ENCODE data around the gene RNF2.

Gene RNF2

GRCh38 chr1:185015631-185016030 is 29.7 kb upstream of the RNF2 start:
- H3K27ac ChIP-seq, result no peak overlapping the region
- H3K4me3 ChIP-seq (ENCODE audit: low read depth, low read length), result no peak overlapping the region
- H3K9me3 ChIP-seq (ENCODE audit: severe bottlenecking), result no peaks in the 10 kb centered on the region
- no peaks in the 10 kb centered on the region for H3K27me3 ChIP-seq (ENCODE audit: insufficient read depth, low read depth, severe bottlenecking)
- no peak for DNase-seq
- TF ChIP-seq CTCF (IDR thresholded peaks at IDR 0.05; ENCODE audit: low read depth, low read length), result no peak
- H3K36me3 ChIP-seq, result no peaks in the 10 kb centered on the region

GRCh38 chr1:185016880-185017279 is 28.5 kb upstream of the RNF2 start:
- H3K27ac ChIP-seq, result no peak overlapping the region
- DNase-seq, result no peak
- H3K36me3 ChIP-seq, result no peaks in the 10 kb centered on the region
- no peaks in the 10 kb centered on the region for H3K9me3 ChIP-seq (ENCODE audit: severe bottlenecking)
- H3K27me3 ChIP-seq (ENCODE audit: insufficient read depth, low read depth, severe bottlenecking), result no peaks in the 10 kb centered on the region
- TF ChIP-seq CTCF (IDR thresholded peaks at IDR 0.05; ENCODE audit: low read depth, low read length), result no peak
- H3K4me3 ChIP-seq (ENCODE audit: low read depth, low read length), result no peak overlapping the region

- no peak overlapping the region for H3K4me3 ChIP-seq (ENCODE audit: low read depth, low read length)
- no peaks in the 10 kb centered on the region for H3K36me3 ChIP-seq
- no peaks in the 10 kb centered on the region for H3K27me3 ChIP-seq (ENCODE audit: insufficient read depth, low read depth, severe bottlenecking)
- TF ChIP-seq CTCF (IDR thresholded peaks at IDR 0.05; ENCODE audit: low read depth, low read length), result no peak
- no peaks in the 10 kb centered on the region for H3K9me3 ChIP-seq (ENCODE audit: severe bottlenecking)
- DNase-seq, result no peak
- H3K27ac ChIP-seq, result no peak overlapping the region
Observed at GRCh38 chr1:185017338-185017737, 28.0 kb upstream of the RNF2 start.

- DNase-seq, result no peak
- Histone ChIP-seq H3K27me3 (ENCODE audit: insufficient read depth, low read depth, severe bottlenecking) (no peaks in the 10 kb centered on the region), H3K36me3 (no peaks in the 10 kb centered on the region), H3K27ac (no peak overlapping the region), H3K9me3 (ENCODE audit: severe bottlenecking) (no peaks in the 10 kb centered on the region), H3K4me3 (ENCODE audit: low read depth, low read length) (no peak overlapping the region)
- TF ChIP-seq CTCF (IDR thresholded peaks at IDR 0.05; ENCODE audit: low read depth, low read length), result no peak
Observed at GRCh38 chr1:185017966-185018365, 27.4 kb upstream of the RNF2 start.

GRCh38 chr1:185027252-185027882 is 18.0 kb upstream of the RNF2 start:
- TF ChIP-seq CTCF (IDR thresholded peaks at IDR 0.05; ENCODE audit: low read depth, low read length), result no peak
- Histone ChIP-seq H3K36me3 (no peaks in the 10 kb centered on the region), H3K27ac (no peak overlapping the region), H3K9me3 (ENCODE audit: severe bottlenecking) (peaks cover 8% of the 10 kb centered on the region), H3K27me3 (ENCODE audit: insufficient read depth, low read depth, severe bottlenecking) (no peaks in the 10 kb centered on the region), H3K4me3 (ENCODE audit: low read depth, low read length) (no peak overlapping the region)
- DNase-seq, result no peak

GRCh38 chr1:185033686-185034085 is 11.7 kb upstream of the RNF2 start:
- Histone ChIP-seq H3K4me3 (ENCODE audit: low read depth, low read length) (no peak overlapping the region), H3K27ac (no peak overlapping the region), H3K9me3 (ENCODE audit: severe bottlenecking) (no peaks in the 10 kb centered on the region), H3K36me3 (no peaks in the 10 kb centered on the region), H3K27me3 (ENCODE audit: insufficient read depth, low read depth, severe bottlenecking) (no peaks in the 10 kb centered on the region)
- TF ChIP-seq CTCF (IDR thresholded peaks at IDR 0.05; ENCODE audit: low read depth, low read length), result no peak
- DNase-seq, result no peak

All from WERI-Rb-1 (cell line).